ENCODE measurements around the gene PARP16. TPM values are rescaled to one million over a fixed set of nuclear protein-coding genes. Genes with fewer than 3 reads are reported as not detected.

Gene PARP16
- total and polyA plus RNA-seq, 9 of the 15 experiments (the other 6 are each of a cell fraction or from before 2014, with no cell fraction given), result 3.0 to 9.9 (median 5.8) TPM

- TF ChIP-seq FOSL1 (tag; conservative IDR thresholded peaks at IDR 0.05) (no peak; the same call in 1 of the 2 replicates), NR2F6 (CRISPR knock-in tag; IDR thresholded peaks at IDR 0.05) (no peak), TAF15 (IDR thresholded peaks at IDR 0.05; ENCODE audit: low read depth, low read length) (no peak), HDAC6 (IDR thresholded peaks at IDR 0.05; ENCODE audit: low read depth, low read length) (no peak), GTF2E2 (tag; IDR thresholded peaks at IDR 0.05) (no peak), ZC3H4 (CRISPR knock-in tag; IDR thresholded peaks at IDR 0.05; ENCODE audit: borderline replicate concordance) (peak; percentile 18; the same call in 1 of the 2 replicates), ETV1 (tag; conservative IDR thresholded peaks at IDR 0.05; ENCODE audit: low read depth) (no peak), KDM1A (IDR thresholded peaks at IDR 0.05) (no peak), PRMT5 (CRISPR knock-in tag; IDR thresholded peaks at IDR 0.05) (no peak), NCOA1 (IDR thresholded peaks at IDR 0.05; ENCODE audit: low read depth) (no peak), FOXP4 (CRISPR knock-in tag; IDR thresholded peaks at IDR 0.05; ENCODE audit: borderline replicate concordance) (no peak), ZC3H11A (IDR thresholded peaks at IDR 0.05; ENCODE audit: low read depth, low read length) (no peak), NONO (IDR thresholded peaks at IDR 0.05; ENCODE audit: low read depth in 2 of 2, low read length in 1 of 2) (peak in 1 of 2 experiments; percentile 65; a peak in 2 of 4 replicates), POLR3A (IDR thresholded peaks at IDR 0.05; ENCODE audit: borderline replicate concordance, extremely low read depth, insufficient read depth, insufficient read length) (no peak)
- TF ChIP-seq, protein P1, sequence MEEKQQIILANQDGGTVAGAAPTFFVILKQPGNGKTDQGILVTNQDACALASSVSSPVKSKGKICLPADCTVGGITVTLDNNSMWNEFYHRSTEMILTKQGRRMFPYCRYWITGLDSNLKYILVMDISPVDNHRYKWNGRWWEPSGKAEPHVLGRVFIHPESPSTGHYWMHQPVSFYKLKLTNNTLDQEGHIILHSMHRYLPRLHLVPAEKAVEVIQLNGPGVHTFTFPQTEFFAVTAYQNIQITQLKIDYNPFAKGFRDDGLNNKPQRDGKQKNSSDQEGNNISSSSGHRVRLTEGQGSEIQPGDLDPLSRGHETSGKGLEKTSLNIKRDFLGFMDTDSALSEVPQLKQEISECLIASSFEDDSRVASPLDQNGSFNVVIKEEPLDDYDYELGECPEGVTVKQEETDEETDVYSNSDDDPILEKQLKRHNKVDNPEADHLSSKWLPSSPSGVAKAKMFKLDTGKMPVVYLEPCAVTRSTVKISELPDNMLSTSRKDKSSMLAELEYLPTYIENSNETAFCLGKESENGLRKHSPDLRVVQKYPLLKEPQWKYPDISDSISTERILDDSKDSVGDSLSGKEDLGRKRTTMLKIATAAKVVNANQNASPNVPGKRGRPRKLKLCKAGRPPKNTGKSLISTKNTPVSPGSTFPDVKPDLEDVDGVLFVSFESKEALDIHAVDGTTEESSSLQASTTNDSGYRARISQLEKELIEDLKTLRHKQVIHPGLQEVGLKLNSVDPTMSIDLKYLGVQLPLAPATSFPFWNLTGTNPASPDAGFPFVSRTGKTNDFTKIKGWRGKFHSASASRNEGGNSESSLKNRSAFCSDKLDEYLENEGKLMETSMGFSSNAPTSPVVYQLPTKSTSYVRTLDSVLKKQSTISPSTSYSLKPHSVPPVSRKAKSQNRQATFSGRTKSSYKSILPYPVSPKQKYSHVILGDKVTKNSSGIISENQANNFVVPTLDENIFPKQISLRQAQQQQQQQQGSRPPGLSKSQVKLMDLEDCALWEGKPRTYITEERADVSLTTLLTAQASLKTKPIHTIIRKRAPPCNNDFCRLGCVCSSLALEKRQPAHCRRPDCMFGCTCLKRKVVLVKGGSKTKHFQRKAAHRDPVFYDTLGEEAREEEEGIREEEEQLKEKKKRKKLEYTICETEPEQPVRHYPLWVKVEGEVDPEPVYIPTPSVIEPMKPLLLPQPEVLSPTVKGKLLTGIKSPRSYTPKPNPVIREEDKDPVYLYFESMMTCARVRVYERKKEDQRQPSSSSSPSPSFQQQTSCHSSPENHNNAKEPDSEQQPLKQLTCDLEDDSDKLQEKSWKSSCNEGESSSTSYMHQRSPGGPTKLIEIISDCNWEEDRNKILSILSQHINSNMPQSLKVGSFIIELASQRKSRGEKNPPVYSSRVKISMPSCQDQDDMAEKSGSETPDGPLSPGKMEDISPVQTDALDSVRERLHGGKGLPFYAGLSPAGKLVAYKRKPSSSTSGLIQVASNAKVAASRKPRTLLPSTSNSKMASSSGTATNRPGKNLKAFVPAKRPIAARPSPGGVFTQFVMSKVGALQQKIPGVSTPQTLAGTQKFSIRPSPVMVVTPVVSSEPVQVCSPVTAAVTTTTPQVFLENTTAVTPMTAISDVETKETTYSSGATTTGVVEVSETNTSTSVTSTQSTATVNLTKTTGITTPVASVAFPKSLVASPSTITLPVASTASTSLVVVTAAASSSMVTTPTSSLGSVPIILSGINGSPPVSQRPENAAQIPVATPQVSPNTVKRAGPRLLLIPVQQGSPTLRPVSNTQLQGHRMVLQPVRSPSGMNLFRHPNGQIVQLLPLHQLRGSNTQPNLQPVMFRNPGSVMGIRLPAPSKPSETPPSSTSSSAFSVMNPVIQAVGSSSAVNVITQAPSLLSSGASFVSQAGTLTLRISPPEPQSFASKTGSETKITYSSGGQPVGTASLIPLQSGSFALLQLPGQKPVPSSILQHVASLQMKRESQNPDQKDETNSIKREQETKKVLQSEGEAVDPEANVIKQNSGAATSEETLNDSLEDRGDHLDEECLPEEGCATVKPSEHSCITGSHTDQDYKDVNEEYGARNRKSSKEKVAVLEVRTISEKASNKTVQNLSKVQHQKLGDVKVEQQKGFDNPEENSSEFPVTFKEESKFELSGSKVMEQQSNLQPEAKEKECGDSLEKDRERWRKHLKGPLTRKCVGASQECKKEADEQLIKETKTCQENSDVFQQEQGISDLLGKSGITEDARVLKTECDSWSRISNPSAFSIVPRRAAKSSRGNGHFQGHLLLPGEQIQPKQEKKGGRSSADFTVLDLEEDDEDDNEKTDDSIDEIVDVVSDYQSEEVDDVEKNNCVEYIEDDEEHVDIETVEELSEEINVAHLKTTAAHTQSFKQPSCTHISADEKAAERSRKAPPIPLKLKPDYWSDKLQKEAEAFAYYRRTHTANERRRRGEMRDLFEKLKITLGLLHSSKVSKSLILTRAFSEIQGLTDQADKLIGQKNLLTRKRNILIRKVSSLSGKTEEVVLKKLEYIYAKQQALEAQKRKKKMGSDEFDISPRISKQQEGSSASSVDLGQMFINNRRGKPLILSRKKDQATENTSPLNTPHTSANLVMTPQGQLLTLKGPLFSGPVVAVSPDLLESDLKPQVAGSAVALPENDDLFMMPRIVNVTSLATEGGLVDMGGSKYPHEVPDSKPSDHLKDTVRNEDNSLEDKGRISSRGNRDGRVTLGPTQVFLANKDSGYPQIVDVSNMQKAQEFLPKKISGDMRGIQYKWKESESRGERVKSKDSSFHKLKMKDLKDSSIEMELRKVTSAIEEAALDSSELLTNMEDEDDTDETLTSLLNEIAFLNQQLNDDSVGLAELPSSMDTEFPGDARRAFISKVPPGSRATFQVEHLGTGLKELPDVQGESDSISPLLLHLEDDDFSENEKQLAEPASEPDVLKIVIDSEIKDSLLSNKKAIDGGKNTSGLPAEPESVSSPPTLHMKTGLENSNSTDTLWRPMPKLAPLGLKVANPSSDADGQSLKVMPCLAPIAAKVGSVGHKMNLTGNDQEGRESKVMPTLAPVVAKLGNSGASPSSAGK (IDR thresholded peaks at IDR 0.05), result no peak
These were observed 18.6 kb upstream of the PARP16 start (continued) for GRCh38 chr15:65305150-65305758.

All from K562 (cell line).